ENCODE data around the gene UEVLD.
A peak's percentile ranks its signal among the peaks of the same experiment; 100 is the strongest.

UEVLD gene

GRCh38 chr11:18588297-18589252, at the start of gene UEVLD:
TSS of gene UEVLD (minus strand) at chr11:18588734. CDS start at chr11:18588654, 80 bp downstream.
- peaks cover 8% of the 10 kb centered on the region for H3K4me1 Mint-ChIP-seq (ENCODE audit: low read depth)
- H3K36me3 Mint-ChIP-seq (ENCODE audit: low read depth) = peaks cover 5% of the 10 kb centered on the region
- H3K9me3 Mint-ChIP-seq = no peaks in the 10 kb centered on the region
- no peak within 1 kb of the TSS for H3K27ac Mint-ChIP-seq
- H3K27me3 Mint-ChIP-seq (ENCODE audit: low read depth) = no peaks in the 10 kb centered on the region
- no peak within 1 kb of the TSS for H3K4me3 Mint-ChIP-seq

DNA sequence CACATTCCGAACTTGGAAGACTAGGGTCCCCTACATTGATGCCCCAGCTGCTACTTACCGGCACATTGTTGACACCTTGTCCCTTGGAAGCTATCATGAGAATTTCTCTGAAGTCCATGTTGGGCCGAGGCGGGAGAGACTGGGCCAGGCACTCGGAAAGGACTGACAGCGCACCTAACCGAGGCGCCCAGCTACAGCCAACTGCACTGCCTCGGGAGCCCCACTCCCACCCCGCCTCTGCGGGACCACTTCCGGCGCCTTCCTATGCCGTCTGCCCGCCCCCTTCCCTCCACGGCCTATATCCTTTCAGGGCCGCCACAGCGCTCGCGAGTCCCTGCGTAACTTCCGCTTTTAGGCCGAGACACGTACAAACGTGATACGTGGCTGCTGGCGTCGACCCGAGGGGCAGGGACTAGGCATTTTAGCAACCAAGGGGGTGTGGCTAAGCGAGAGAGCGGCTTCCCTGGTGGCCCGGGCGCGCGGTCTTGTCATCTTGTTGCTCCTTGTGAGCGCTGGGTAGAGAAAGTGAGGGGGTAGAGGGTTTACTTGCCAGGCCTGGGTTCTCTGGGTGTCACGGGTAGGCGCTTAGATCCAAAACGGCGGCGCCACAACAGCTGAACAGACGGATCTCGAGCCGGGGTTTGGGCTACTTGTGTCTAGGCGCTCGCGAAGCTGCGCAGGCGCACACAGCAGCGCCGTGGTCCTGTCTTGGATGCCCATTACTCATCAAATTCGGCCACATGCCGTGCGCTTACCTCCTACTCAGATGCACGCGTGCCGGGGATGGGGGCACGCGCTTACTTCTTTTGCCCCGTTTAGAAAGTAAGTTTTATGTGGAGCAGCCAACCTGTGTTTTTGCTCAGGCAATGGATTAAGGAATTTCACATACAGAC, 45.9 kb upstream of the UEVLD start, which contains the start of gene SPTY2D1:
Gene SPTY2D1 (minus strand): TSS at position 203 of the 893 bp plus-strand sequence. CDS start 85 bp downstream, at position 118.
- Mint-ChIP-seq H3K27ac (peak within 1 kb of the TSS; percentile 97), H3K27me3 (ENCODE audit: low read depth) (no peaks in the 10 kb centered on the region), H3K4me3 (peak within 1 kb of the TSS; percentile 89), H3K9me3 (no peaks in the 10 kb centered on the region), H3K4me1 (ENCODE audit: low read depth) (peaks cover 32% of the 10 kb centered on the region), H3K36me3 (ENCODE audit: low read depth) (peaks cover 3% of the 10 kb centered on the region)

DNA sequence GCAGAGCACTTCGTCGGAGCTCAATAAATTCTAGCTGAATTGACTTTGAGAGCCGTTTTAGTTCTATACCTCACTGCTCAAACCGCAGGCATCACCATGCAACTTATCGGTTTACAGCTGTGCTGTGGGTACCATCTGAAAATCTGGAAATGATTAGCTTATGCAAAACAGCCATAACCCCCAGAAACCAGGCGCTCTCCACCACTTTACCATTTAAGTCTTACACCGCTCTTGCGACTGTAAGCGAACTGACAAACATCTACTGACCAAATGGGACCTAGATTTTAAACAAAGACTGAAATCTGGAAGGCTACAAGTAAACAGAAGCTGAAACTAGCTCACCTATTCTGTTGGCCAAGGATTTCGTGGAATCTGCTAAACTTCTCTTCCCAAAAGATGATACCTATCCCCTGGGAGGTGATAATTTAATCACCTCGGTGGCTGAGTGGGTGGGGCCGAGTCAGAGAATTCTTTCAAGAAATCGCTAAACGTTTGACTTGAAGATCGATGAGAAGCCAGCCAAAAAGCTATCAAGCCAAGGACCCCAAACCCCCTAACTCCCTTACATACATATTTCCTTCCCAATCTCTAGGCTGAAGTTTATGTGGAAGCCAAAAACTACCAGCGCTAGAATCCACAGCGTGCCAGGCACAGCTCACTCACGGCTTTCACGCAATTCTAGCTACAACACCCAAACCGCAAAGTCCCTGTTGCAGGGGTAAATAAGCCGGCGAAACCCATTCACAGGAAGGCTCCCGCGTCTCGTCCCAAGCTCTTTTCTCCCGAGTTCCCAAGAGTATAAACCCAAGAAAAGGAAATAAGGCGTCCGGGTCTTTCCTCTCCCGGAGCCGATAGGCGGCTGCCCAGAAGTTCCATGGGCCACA, 45.0 kb upstream of the UEVLD start:
- H3K27ac Mint-ChIP-seq = peak overlapping the region; percentile 97
- peaks cover 32% of the 10 kb centered on the region for H3K4me1 Mint-ChIP-seq (ENCODE audit: low read depth)
- H3K27me3 Mint-ChIP-seq (ENCODE audit: low read depth) = no peaks in the 10 kb centered on the region
- peak overlapping the region; percentile 89 for H3K4me3 Mint-ChIP-seq
- no peaks in the 10 kb centered on the region for H3K9me3 Mint-ChIP-seq
- H3K36me3 Mint-ChIP-seq (ENCODE audit: low read depth) = peaks cover 7% of the 10 kb centered on the region

GRCh38 chr11:18632841-18633240, 44.3 kb upstream of the UEVLD start:
- Mint-ChIP-seq H3K27me3 (ENCODE audit: low read depth) (no peaks in the 10 kb centered on the region), H3K36me3 (ENCODE audit: low read depth) (peaks cover 8% of the 10 kb centered on the region), H3K4me1 (ENCODE audit: low read depth) (peaks cover 38% of the 10 kb centered on the region), H3K9me3 (no peaks in the 10 kb centered on the region), H3K4me3 (peak overlapping the region; percentile 89), H3K27ac (peak overlapping the region; percentile 97)

DNA sequence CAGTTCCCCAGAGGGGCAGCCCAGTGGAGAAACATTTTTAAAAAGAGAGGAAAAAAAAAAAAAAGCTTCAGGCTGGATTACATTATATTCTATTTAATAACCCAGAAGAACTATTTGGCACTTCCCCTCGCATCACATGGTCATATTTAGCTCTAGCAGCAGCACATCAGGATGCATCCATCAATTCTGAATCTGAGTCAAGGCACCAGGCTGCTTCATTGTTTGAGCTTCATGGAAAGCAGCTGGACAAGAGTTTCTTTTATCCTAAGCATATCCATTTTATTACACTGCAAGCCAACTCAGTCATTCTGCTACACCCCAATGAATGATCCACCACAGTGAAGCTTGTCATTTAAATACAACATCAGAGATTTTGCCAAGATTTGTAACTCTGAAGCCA, 35.6 kb upstream of the UEVLD start:
- no peaks in the 10 kb centered on the region for H3K27me3 Mint-ChIP-seq (ENCODE audit: low read depth)

GRCh38 chr11:18623707-18624106, 35.2 kb upstream of the UEVLD start:
- peaks cover 19% of the 10 kb centered on the region for H3K36me3 Mint-ChIP-seq (ENCODE audit: low read depth)
- no peak overlapping the region for H3K27ac Mint-ChIP-seq
- H3K4me3 Mint-ChIP-seq = no peak overlapping the region
- H3K27me3 Mint-ChIP-seq (ENCODE audit: low read depth) = no peaks in the 10 kb centered on the region
- peaks cover 4% of the 10 kb centered on the region for H3K9me3 Mint-ChIP-seq
- H3K4me1 Mint-ChIP-seq (ENCODE audit: low read depth) = peaks cover 46% of the 10 kb centered on the region

More for the DNA sequence above, 35.6 kb upstream of the UEVLD start:
- Mint-ChIP-seq H3K9me3 (peaks cover 4% of the 10 kb centered on the region), H3K36me3 (ENCODE audit: low read depth) (peaks cover 22% of the 10 kb centered on the region), H3K27ac (no peak overlapping the region), H3K4me3 (no peak overlapping the region), H3K4me1 (ENCODE audit: low read depth) (peaks cover 42% of the 10 kb centered on the region)

- Mint-ChIP-seq H3K27me3 (ENCODE audit: low read depth) (no peaks in the 10 kb centered on the region), H3K36me3 (ENCODE audit: low read depth) (peaks cover 29% of the 10 kb centered on the region), H3K4me1 (ENCODE audit: low read depth) (peaks cover 59% of the 10 kb centered on the region), H3K9me3 (no peaks in the 10 kb centered on the region), H3K27ac (peak overlapping the region; percentile 78), H3K4me3 (peak overlapping the region; percentile 80)
Measured at GRCh38 chr11:18618342-18619025, 29.9 kb upstream of the UEVLD start.

DNA sequence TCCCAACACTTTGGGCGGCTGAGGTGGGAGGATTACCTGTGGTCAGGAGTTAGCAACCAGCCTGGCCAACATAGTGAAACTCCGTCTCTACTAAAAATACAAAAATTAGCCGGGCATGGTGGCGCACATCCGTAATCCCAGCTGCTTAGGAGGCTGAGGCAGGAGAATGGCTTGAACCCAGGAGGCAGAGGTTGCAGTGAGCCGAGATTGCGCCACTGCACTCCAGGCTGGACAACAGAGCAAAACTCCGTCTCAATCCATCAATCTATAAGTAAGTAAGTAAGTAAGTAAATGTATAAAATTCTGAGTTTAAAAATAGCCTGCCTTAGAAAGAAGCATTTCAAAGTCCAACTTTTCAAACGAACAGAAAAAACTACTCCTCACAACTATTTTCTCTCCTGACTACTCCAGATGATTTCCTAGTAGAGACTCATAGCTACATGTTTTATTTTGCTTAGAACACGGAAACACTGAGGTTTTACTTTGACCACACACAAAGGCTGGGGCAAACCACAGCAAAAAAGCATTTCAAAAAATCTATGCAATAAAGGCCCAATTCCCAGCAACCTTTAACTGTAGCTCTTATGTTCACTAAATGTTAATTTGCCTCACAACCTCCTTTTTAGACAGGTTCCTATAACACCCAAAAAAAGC, 29.3 kb upstream of the UEVLD start:
- Mint-ChIP-seq H3K4me1 (ENCODE audit: low read depth) (peaks cover 54% of the 10 kb centered on the region), H3K27ac (peak overlapping the region; percentile 78), H3K27me3 (ENCODE audit: low read depth) (no peaks in the 10 kb centered on the region), H3K36me3 (ENCODE audit: low read depth) (peaks cover 34% of the 10 kb centered on the region), H3K4me3 (peak overlapping the region; percentile 80), H3K9me3 (no peaks in the 10 kb centered on the region)

DNA sequence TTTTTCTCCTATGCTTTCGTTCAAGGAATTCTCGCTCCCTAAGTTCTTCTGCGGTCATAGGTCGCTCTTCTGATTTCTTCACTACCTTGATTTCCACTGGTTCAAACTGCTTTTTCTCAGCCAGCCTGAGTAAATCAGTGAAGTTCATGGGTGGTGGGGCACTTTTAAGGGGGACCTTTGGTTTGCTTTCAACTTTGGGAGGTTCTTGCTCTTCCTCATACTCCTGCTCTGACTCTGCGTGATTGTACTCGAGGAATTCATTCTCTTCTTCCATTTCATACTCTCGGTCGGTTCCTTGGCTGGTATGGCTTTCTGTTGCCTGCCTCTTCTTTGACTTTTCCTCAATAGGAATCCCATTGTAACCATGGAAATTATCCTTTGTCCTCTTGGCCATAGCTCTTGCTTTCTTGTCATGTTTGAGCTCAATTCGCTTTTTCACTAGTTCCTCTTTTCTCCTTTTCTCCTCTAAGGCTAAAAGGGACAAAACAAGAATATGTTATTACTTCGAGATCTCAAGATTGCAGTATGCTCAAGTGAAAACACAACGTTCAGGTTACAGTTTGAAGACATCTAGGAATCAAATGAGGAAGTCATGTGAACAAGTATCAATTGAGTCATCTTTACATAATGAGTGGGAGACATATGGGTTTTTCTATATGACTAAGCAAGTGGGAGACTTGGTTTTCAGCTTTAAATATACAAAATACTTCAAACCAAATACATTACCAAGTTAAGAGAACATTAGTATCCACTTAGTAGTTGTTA, 27.3 kb upstream of the UEVLD start:
- H3K9me3 Mint-ChIP-seq = no peaks in the 10 kb centered on the region
- no peaks in the 10 kb centered on the region for H3K27me3 Mint-ChIP-seq (ENCODE audit: low read depth)
- peak overlapping the region; percentile 84 for H3K27ac Mint-ChIP-seq
- peaks cover 38% of the 10 kb centered on the region for H3K36me3 Mint-ChIP-seq (ENCODE audit: low read depth)
- peaks cover 44% of the 10 kb centered on the region for H3K4me1 Mint-ChIP-seq (ENCODE audit: low read depth)
- peak overlapping the region; percentile 65 for H3K4me3 Mint-ChIP-seq

DNA sequence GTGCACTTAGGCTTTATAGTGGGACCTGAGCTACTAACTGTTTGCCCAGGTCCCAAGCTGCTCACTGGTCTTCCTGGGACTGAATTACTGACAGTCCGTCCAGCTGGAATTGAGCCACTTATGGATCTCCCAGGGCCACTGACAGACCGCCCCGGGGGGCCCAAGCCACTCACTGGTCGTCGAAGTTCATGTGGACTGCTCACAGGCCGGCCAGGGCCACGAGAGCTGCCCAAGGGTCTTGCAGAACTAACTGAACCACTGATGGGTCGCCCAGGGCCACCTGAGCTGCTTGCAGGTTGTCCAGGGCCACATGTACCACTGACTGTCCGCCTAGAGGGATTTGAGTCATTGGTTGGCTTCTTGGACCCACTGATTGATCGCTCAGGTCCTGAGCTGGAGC, 26.1 kb upstream of the UEVLD start:
- no peaks in the 10 kb centered on the region for H3K27me3 Mint-ChIP-seq (ENCODE audit: low read depth)
- H3K9me3 Mint-ChIP-seq = no peaks in the 10 kb centered on the region
- H3K4me1 Mint-ChIP-seq (ENCODE audit: low read depth) = peaks cover 39% of the 10 kb centered on the region
- peaks cover 42% of the 10 kb centered on the region for H3K36me3 Mint-ChIP-seq (ENCODE audit: low read depth)
- no peak overlapping the region for H3K4me3 Mint-ChIP-seq
- H3K27ac Mint-ChIP-seq = no peak overlapping the region

GRCh38 chr11:18612394-18612793, 23.9 kb upstream of the UEVLD start:
- Mint-ChIP-seq H3K9me3 (no peaks in the 10 kb centered on the region), H3K36me3 (ENCODE audit: low read depth) (peaks cover 49% of the 10 kb centered on the region), H3K4me3 (no peak overlapping the region), H3K27ac (no peak overlapping the region), H3K4me1 (ENCODE audit: low read depth) (peaks cover 25% of the 10 kb centered on the region), H3K27me3 (ENCODE audit: low read depth) (no peaks in the 10 kb centered on the region)

GRCh38 chr11:18611196-18611595, 22.7 kb upstream of the UEVLD start:
- peaks cover 50% of the 10 kb centered on the region for H3K36me3 Mint-ChIP-seq (ENCODE audit: low read depth)
- H3K27me3 Mint-ChIP-seq (ENCODE audit: low read depth) = no peaks in the 10 kb centered on the region
- H3K4me3 Mint-ChIP-seq = no peak overlapping the region
- peaks cover 18% of the 10 kb centered on the region for H3K4me1 Mint-ChIP-seq (ENCODE audit: low read depth)
- no peak overlapping the region for H3K27ac Mint-ChIP-seq
- no peaks in the 10 kb centered on the region for H3K9me3 Mint-ChIP-seq
